H1 (cell line): ENCODE data around the gene CAPS. TPM values are rescaled to one million over a fixed set of nuclear protein-coding genes. Genes with fewer than 3 reads are reported as not detected.

ENCODE experiments used
- GTF2F1 ChIP-seq: IDR thresholded peaks from 2 replicates; pipeline ENCODE4 v1.6.1; 2012; ENCODE audit warnings: low read depth, low read length, improper control_type of control experiment, borderline replicate concordance
- HDAC2 ChIP-seq, 2 experiments: fragments of 300-600 bp in 1 of 2; sonication (generic) in 1 of 2; IDR thresholded peaks; 2 replicates each; pipeline ENCODE4 v1.6.1; 2011 to 2012; ENCODE audit warnings: low read depth in 2 of 2, low read length in 2 of 2, mild to moderate bottlenecking in 2 of 2, moderate library complexity in 2 of 2, borderline replicate concordance in 1 of 2, inconsistent platforms in 1 of 2
- MAX ChIP-seq: IDR thresholded peaks from 2 replicates; pipeline ENCODE4 v1.6.1; 2012; ENCODE audit warnings: inconsistent platforms
- polyA plus RNA-seq, 7 experiments: library from polyadenylated mRNA; depleted of rRNA in 3 of 7; stranded (reverse) in 5 of 7; unstranded in 2 of 7; fragments of >200 nt in 5 of 7; fragments of 200-250 nt in 2 of 7; gene quantifications; 1 replicate in 5 of 7; 2 replicates in 1 of 7; 4 replicates in 1 of 7; pipeline versions ENCODE4 v1.2.1 to v1.2.3, GENCODE V29; 2011 to 2013; ENCODE audit warnings: missing spikeins in 2 of 7, mixed read lengths in 2 of 7
- total RNA-seq: library from RNA; stranded (reverse); fragmentation: NEBNext Ultra II Directional; extraction: Animal tissue kit (Norgen Biotek cat#: 25700); gene quantifications from 2 replicates; pipeline ENCODE4 v1.2.1, GENCODE V29; 2021

The CAPS gene
- total and polyA plus RNA-seq, 2 of the 8 experiments (the other 6 are each of a cell fraction or from before 2014, with no cell fraction given), result 2.1 to 2.4 TPM

- TF ChIP-seq MAX (no peak), GTF2F1 (no peak), HDAC2 (IDR thresholded peaks at IDR 0.05; ENCODE audit: borderline replicate concordance in 1 of 2, low read depth in 2 of 2, low read length in 2 of 2) (no peak)
These were observed 1.1 kb downstream of the CAPS start (continued) for GRCh38 chr19:5914946-5915781.
